ENCODE measurements around the gene ASTN2. TPM values are rescaled to one million over a fixed set of nuclear protein-coding genes. Genes with fewer than 3 reads are reported as not detected.

ASTN2 gene
- total and polyA plus RNA-seq, 10 donors = 0.87 to 6.1 (median 3.7) TPM

GRCh38 chr9:117460743-117461142 is 45.9 kb upstream of the ASTN2 start:
- H3K4me1 ChIP-seq = no peaks in the 10 kb centered on the region
- H3K4me3 ChIP-seq = no peak overlapping the region
- DNase-seq = no peak
- H3K27ac ChIP-seq = no peak overlapping the region
- H3K36me3 ChIP-seq = no peaks in the 10 kb centered on the region
- intact Hi-C loops (cut with DNase I; ENCODE audit: low total_unique reads) = no loop called here
- 80 to 92% (median 84%) methylated on average over 3 of the region's 3 CpGs for WGBS, 5 donors
- peaks cover 0 to 3% (median 0%) of the 10 kb centered on the region in 7 donors for H3K27me3 ChIP-seq (replicated peaks in 1 of 7)
- TF ChIP-seq CTCF (IDR thresholded peaks at IDR 0.05 in 8 of 11, conservative IDR thresholded peaks at IDR 0.05 in 3 of 11) (no peak), POLR2AphosphoS5 (IDR thresholded peaks at IDR 0.05) (no peak), POLR2A (IDR thresholded peaks at IDR 0.05) (no peak)
- H3K9me3 ChIP-seq = no peaks in the 10 kb centered on the region

- DNase-seq = no peak
- no peak for TF ChIP-seq POLR2A (IDR thresholded peaks at IDR 0.05)
- no peak for TF ChIP-seq POLR2AphosphoS5 (IDR thresholded peaks at IDR 0.05)
- TF ChIP-seq CTCF (IDR thresholded peaks at IDR 0.05 in 8 of 11, conservative IDR thresholded peaks at IDR 0.05 in 3 of 11) = no peak
- H3K4me3 ChIP-seq = no peak overlapping the region
- no peaks in the 10 kb centered on the region for H3K9me3 ChIP-seq
- intact Hi-C loops (cut with DNase I; ENCODE audit: low total_unique reads) = no loop called here
- H3K4me1 ChIP-seq = no peaks in the 10 kb centered on the region
- H3K27ac ChIP-seq = no peak overlapping the region
- peaks cover 0 to 7% (median 0%) of the 10 kb centered on the region in 7 donors for H3K27me3 ChIP-seq (replicated peaks in 1 of 7)
- no peaks in the 10 kb centered on the region for H3K36me3 ChIP-seq
Measured at GRCh38 chr9:117459913-117460312, 45.1 kb upstream of the ASTN2 start.

GRCh38 chr9:117458066-117458465 is 43.2 kb upstream of the ASTN2 start:
- H3K4me1 ChIP-seq = no peaks in the 10 kb centered on the region
- H3K27me3 ChIP-seq (replicated peaks in 1 of 7) = peaks cover 0 to 8% (median 0%) of the 10 kb centered on the region in 7 donors
- no peaks in the 10 kb centered on the region for H3K9me3 ChIP-seq
- H3K4me3 ChIP-seq = no peak overlapping the region
- no peaks in the 10 kb centered on the region for H3K36me3 ChIP-seq
- no peak overlapping the region for H3K27ac ChIP-seq
- 76 to 86% (median 80%) methylated on average over 3 of the region's 3 CpGs for WGBS, 5 donors
- no peak for TF ChIP-seq POLR2A (IDR thresholded peaks at IDR 0.05)
- TF ChIP-seq CTCF (IDR thresholded peaks at IDR 0.05 in 8 of 11, conservative IDR thresholded peaks at IDR 0.05 in 3 of 11) = no peak
- TF ChIP-seq POLR2AphosphoS5 (IDR thresholded peaks at IDR 0.05) = no peak
- intact Hi-C loops (cut with DNase I; ENCODE audit: low total_unique reads) = no loop called here
- no peak for DNase-seq

GRCh38 chr9:117454711-117455110 is 39.9 kb upstream of the ASTN2 start:
- H3K36me3 ChIP-seq = no peaks in the 10 kb centered on the region
- no peaks in the 10 kb centered on the region for H3K4me1 ChIP-seq
- no peak for DNase-seq
- intact Hi-C loops (cut with DNase I; ENCODE audit: low total_unique reads) = no loop called here
- H3K27ac ChIP-seq = no peak overlapping the region
- no peak for TF ChIP-seq POLR2A (IDR thresholded peaks at IDR 0.05)
- no peak for TF ChIP-seq POLR2AphosphoS5 (IDR thresholded peaks at IDR 0.05)
- TF ChIP-seq CTCF (IDR thresholded peaks at IDR 0.05 in 8 of 11, conservative IDR thresholded peaks at IDR 0.05 in 3 of 11) = no peak
- H3K4me3 ChIP-seq = no peak overlapping the region
- H3K27me3 ChIP-seq (replicated peaks in 1 of 7) = peaks cover 0 to 5% (median 0%) of the 10 kb centered on the region in 7 donors
- no peaks in the 10 kb centered on the region for H3K9me3 ChIP-seq

Data from spleen (tissue), 11 donors.